HepG2 (cell line): Measurements from ENCODE around the gene SPTBN4. TPM values are rescaled to one million over a fixed set of nuclear protein-coding genes. Genes with fewer than 3 reads are reported as not detected.

Experiments
- ATAC-seq: fragments of 200-7000 bp; cut with Tn5 transposase; 3 replicates; pipeline ENCODE4 v1.9.1; 2020; ENCODE audit warnings: mild to moderate bottlenecking, moderate library complexity
- BruUV-seq: library from RNA; stranded (reverse); fragments of 400-500 nt; replicated peaks from 2 replicates; lab custom pipeline; 2021; lab: Mats Ljungman, UMichigan
- CTCF ChIA-PET: fragments of 300-600 bp; formaldehyde crosslinking; extraction: SDS; loops from one replicate; lab custom pipeline; 2021; ENCODE audit warnings: low total read pairs, inconsistent platforms, low intra/inter-chr PET ratio; lab: Yijun Ruan, JAX
- POLR2A ChIA-PET: fragments of 350-600 bp; sonication (Branson Sonifier 250); formaldehyde crosslinking; loops from one replicate; lab custom pipeline; 2020; ENCODE audit warnings: antibody characterized with exemption, inconsistent platforms; lab: Yijun Ruan, JAX
- DNase-seq: peaks from one replicate; pipeline ENCODE4 v3.0.0-alpha.2; 2015; ENCODE audit warnings: low spot score
- FAIRE-seq: peaks from 3 replicates; lab custom pipeline; 2011; peaks lifted over from hg19 to GRCh38; lab: Jason Lieb, UNC
- H2AFZ ChIP-seq: one replicate; pipeline ENCODE4 v1.6.1; 2011; ENCODE audit warnings: low read length, inconsistent platforms
- H3K27ac ChIP-seq: fragments of 300-600 bp; 3 replicates; pipeline ENCODE4 v1.8.0; 2011; ENCODE audit warnings: mixed run types, mild to moderate bottlenecking, mixed read lengths, low read length, inconsistent platforms; ENCODE audit not compliant: insufficient read depth; ENCODE audit errors: extremely low read length
- H3K27me3 ChIP-seq, 2 experiments: fragments of 200-600 bp in 1 of 2; 2 replicates in 1 of 2; 3 replicates in 1 of 2; pipeline versions ENCODE4 v1.6.0 to v1.8.0; 2011; ENCODE audit warnings: low read length in 2 of 2, mild to moderate bottlenecking in 2 of 2, moderate library complexity in 2 of 2, inconsistent platforms in 1 of 2; ENCODE audit not compliant: insufficient read depth in 2 of 2, control insufficient read depth in 1 of 2
- H3K36me3 ChIP-seq, 2 experiments: fragments of 200-600 bp in 1 of 2; replicated peaks in 1 of 2; 2 replicates in 1 of 2; 3 replicates in 1 of 2; pipeline versions ENCODE4 v1.5.1 to v1.8.0; 2011; ENCODE audit warnings: low read length in 2 of 2, inconsistent platforms in 1 of 2; ENCODE audit not compliant: insufficient read depth in 2 of 2, control insufficient read depth in 1 of 2
- H3K4me1 ChIP-seq: 2 replicates; pipeline ENCODE4 v1.5.1; 2012; ENCODE audit warnings: low read length, inconsistent platforms; ENCODE audit not compliant: insufficient read depth
- H3K4me2 ChIP-seq: 2 replicates; pipeline ENCODE4 v1.6.0; 2011; ENCODE audit warnings: low read depth, low read length, inconsistent platforms
- H3K4me3 ChIP-seq, 3 experiments: fragments of 200-600 bp in 1 of 3; sonication (generic), shearing (Covaris generic) in 1 of 3; replicated peaks in 1 of 3; 2 replicates each; pipeline ENCODE4 v1.5.1; 2011 to 2016; ENCODE audit warnings: low read length in 3 of 3, inconsistent platforms in 2 of 3, low read depth in 2 of 3, mild to moderate bottlenecking in 2 of 3, control low read depth in 1 of 3, mixed read lengths in 1 of 3; ENCODE audit not compliant: insufficient read depth in 1 of 3
- H3K79me2 ChIP-seq: one replicate; pipeline ENCODE4 v1.6.1; 2011; ENCODE audit warnings: low read length, inconsistent platforms; ENCODE audit not compliant: insufficient read depth
- H3K9ac ChIP-seq: 2 replicates; pipeline ENCODE4 v1.6.0; 2011; ENCODE audit warnings: mild to moderate bottlenecking, low read depth, low read length, inconsistent platforms; ENCODE audit not compliant: insufficient read depth
- H3K9me3 ChIP-seq: 2 replicates; pipeline ENCODE4 v1.5.1; 2012; ENCODE audit warnings: mild to moderate bottlenecking, low read length
- H4K20me1 ChIP-seq: 2 replicates; pipeline ENCODE4 v1.6.0; 2011; ENCODE audit warnings: inconsistent platforms, mild to moderate bottlenecking, low read length, moderate library complexity; ENCODE audit not compliant: insufficient read depth
- STAG1 ChIP-seq: sonication (generic); formaldehyde crosslinking; IDR thresholded peaks from 2 replicates; pipeline ENCODE4 v1.4.0; 2020; ENCODE audit warnings: missing genetic modification reagents
- TCF12 ChIP-seq, 2 experiments: fragments of 450-650 bp in 1 of 2; sonication (generic) in 1 of 2; formaldehyde crosslinking in 1 of 2; IDR thresholded peaks; 2 replicates each; pipeline versions ENCODE4 v1.6.1 to v1.8.0; 2017 to 2022; ENCODE audit warnings: antibody characterized with exemption in 1 of 2, mild to moderate bottlenecking in 1 of 2, missing genetic modification reagents in 1 of 2, moderate library complexity in 1 of 2
- ZNF121 ChIP-seq: sonication (generic); formaldehyde crosslinking; IDR thresholded peaks from 2 replicates; pipeline ENCODE4 v1.5.0; 2020; ENCODE audit warnings: mild to moderate bottlenecking, missing genetic modification reagents
- ZNF138 ChIP-seq: sonication (generic); formaldehyde crosslinking; IDR thresholded peaks from 2 replicates; pipeline ENCODE4 v1.5.0; 2020; ENCODE audit warnings: mild to moderate bottlenecking, low read depth, missing genetic modification reagents
- ZNF446 ChIP-seq: sonication (generic); formaldehyde crosslinking; IDR thresholded peaks from 2 replicates; pipeline ENCODE4 v1.5.0; 2020; ENCODE audit warnings: mild to moderate bottlenecking, missing genetic modification reagents
- WGBS: methylation state at CpG from one replicate; pipeline ENCODE4 v1.1.6; 2017; ENCODE audit warnings: low lambda C conversion rate; 5-methylcytosine and 5-hydroxymethylcytosine counted together
- in situ Hi-C: cut with HindIII; loops from 2 replicates; pipeline ENCODE4 v1.10.0; 2017; ENCODE audit warnings: low pct_unique_long_range_greater_than_20kb; ENCODE audit not compliant: extremely low pct_ligation_motif_present
- intact Hi-C: fragments of 100-400 bp; cut with micrococcal nuclease; formaldehyde crosslinking; loops from one replicate; pipeline ENCODE4 v1.10.0; 2022; ENCODE audit not compliant: unreplicated experiment
- polyA plus RNA-seq, 8 experiments: library from polyadenylated mRNA; depleted of rRNA in 3 of 8; stranded (reverse) in 7 of 8; unstranded in 1 of 8; fragments of >200 nt; fragmentation: Illumina TruSeq in 4 of 8; extraction: Trizol in 4 of 8; gene quantifications; 2 replicates each; pipeline versions ENCODE4 v1.2.1 to v1.2.3, GENCODE V29; 2011 to 2016; ENCODE audit warnings: low read depth in 4 of 8, missing spikeins in 1 of 8, mixed read lengths in 1 of 8; ENCODE audit not compliant: insufficient read depth in 1 of 8
- total RNA-seq, 5 experiments: library from RNA; depleted of rRNA; stranded (reverse); fragments of >200 nt; fragmentation: Illumina TruSeq; extraction: Trizol; gene quantifications; 2 replicates each; pipeline ENCODE4 v1.2.3, GENCODE V29; 2016; ENCODE audit warnings: low read depth in 1 of 5
- TF ChIP-seq, protein P1 (sequence below): sonication (generic); formaldehyde crosslinking; IDR thresholded peaks from 2 replicates; pipeline ENCODE4 v1.4.0; 2020; ENCODE audit warnings: missing genetic modification reagents
- TF ChIP-seq, protein P2 (sequence below): sonication (generic); formaldehyde crosslinking; IDR thresholded peaks from 2 replicates; pipeline ENCODE4 v1.4.0; 2020; ENCODE audit warnings: missing genetic modification reagents, low read depth, mild to moderate bottlenecking, borderline replicate concordance
- TF ChIP-seq, protein P3 (sequence below): sonication (generic); formaldehyde crosslinking; IDR thresholded peaks from 2 replicates; pipeline ENCODE4 v1.5.0; 2020; ENCODE audit warnings: missing genetic modification reagents, mild to moderate bottlenecking, borderline replicate concordance

SPTBN4 gene
- total and polyA plus RNA-seq, 2 of the 13 experiments (the other 11 are each of a cell fraction or from before 2014, with no cell fraction given), result 0.11 TPM

DNA sequence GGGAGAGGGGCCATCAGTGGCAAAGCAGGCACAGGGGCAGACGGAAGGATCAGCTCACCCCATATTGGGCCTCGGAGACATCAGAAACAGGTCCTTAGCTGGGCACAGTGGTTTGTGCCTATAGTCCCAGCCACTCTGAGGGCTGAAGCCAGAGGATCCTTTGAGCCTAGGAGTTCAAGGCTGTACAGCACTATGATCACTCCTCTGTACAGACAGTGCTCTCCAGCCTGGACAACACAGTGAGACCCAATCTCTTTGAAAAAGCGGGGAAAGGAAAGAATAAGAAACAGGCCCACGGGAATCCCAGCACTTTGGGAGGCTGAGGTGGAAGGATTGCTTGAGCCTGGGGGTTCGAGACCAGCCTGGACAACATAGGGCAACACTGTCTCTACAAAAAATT lies 47.0 kb upstream of the SPTBN4 start:
- FAIRE-seq, result no peak
- Histone ChIP-seq H2AFZ (no peak overlapping the region), H3K27me3 (no peaks in the 10 kb centered on the region; a peak in 1 of 5 replicates), H3K36me3 (peaks cover 0 to 2% of the 10 kb centered on the region in 2 experiments; a peak in 1 of 5 replicates), H4K20me1 (no peaks in the 10 kb centered on the region), H3K4me2 (no peak overlapping the region), H3K9me3 (no peaks in the 10 kb centered on the region), H3K4me3 (no peak overlapping the region), H3K4me1 (peaks cover 57% of the 10 kb centered on the region), H3K79me2 (peaks cover 7% of the 10 kb centered on the region), H3K9ac (no peak overlapping the region), H3K27ac (no peak overlapping the region)
- TF ChIP-seq, protein P1, sequence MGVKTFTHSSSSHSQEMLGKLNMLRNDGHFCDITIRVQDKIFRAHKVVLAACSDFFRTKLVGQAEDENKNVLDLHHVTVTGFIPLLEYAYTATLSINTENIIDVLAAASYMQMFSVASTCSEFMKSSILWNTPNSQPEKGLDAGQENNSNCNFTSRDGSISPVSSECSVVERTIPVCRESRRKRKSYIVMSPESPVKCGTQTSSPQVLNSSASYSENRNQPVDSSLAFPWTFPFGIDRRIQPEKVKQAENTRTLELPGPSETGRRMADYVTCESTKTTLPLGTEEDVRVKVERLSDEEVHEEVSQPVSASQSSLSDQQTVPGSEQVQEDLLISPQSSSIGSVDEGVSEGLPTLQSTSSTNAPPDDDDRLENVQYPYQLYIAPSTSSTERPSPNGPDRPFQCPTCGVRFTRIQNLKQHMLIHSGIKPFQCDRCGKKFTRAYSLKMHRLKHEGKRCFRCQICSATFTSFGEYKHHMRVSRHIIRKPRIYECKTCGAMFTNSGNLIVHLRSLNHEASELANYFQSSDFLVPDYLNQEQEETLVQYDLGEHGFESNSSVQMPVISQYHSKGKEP (CRISPR knock-in tag), result no peak
- TF ChIP-seq ZNF121 (CRISPR knock-in tag), result peak; percentile 86
- no peak for TF ChIP-seq ZNF138
- TF ChIP-seq, protein P2, sequence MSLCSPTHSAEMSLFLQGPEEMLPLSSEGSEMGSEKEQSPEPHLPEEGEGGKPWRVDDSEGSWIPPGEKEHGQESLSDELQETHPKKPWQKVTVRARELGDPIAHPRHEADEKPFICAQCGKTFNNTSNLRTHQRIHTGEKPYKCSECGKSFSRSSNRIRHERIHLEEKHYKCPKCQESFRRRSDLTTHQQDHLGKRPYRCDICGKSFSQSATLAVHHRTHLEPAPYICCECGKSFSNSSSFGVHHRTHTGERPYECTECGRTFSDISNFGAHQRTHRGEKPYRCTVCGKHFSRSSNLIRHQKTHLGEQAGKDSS (CRISPR knock-in tag), result peak; percentile 97
- no peak for TF ChIP-seq ZNF446 (CRISPR knock-in tag)
- TF ChIP-seq, protein P3, sequence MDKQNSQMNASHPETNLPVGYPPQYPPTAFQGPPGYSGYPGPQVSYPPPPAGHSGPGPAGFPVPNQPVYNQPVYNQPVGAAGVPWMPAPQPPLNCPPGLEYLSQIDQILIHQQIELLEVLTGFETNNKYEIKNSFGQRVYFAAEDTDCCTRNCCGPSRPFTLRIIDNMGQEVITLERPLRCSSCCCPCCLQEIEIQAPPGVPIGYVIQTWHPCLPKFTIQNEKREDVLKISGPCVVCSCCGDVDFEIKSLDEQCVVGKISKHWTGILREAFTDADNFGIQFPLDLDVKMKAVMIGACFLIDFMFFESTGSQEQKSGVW (CRISPR knock-in tag), result no peak
- TF ChIP-seq TCF12 (IDR thresholded peaks at IDR 0.05), result no peak
- TF ChIP-seq TCF12 (CRISPR knock-in tag; IDR thresholded peaks at IDR 0.05), result 0 out of 2 replicates have a peak, but pooled peaks have one; percentile 29
- no peak for TF ChIP-seq STAG1 (CRISPR knock-in tag)
- BruUV-seq, result no TSS peak
- no peak for DNase-seq
- in situ Hi-C loops (no loop called here), intact Hi-C loops (loop anchor here (2.0 to 10.0 kb wide), 2 partner anchors 25 to 75 kb away; partner anchors contain the start of genes C19orf47, PLD3 and SERTAD3)
- ATAC-seq, result no peak
- 60% methylated on average over 3 of the region's 5 CpGs for WGBS
- ChIA-PET POLR2A (interaction anchor here (1.0 to 2.2 kb wide), 6 partner anchors 9 to 44 kb away, joined by 3 to 50 read pairs (median 17); partner anchors contain the start of gene SERTAD3), CTCF (no interaction called here)
